Spleen (tissue), 7 donors: ENCODE measurements around the gene PXMP2.

Source experiments
- CTCF ChIP-seq, 11 experiments: fragments of 200-600 bp in 7 of 11; fragments of 450-650 bp in 4 of 11; sonication (generic) in 4 of 11; IDR thresholded peaks in 8 of 11; conservative IDR thresholded peaks in 3 of 11; 1 replicate in 7 of 11; 2 replicates in 4 of 11; pipeline versions ENCODE4 v1.4.0 to v1.8.0; 2016 to 2021; ENCODE audit warnings: antibody characterized with exemption in 11 of 11, inconsistent platforms in 4 of 11, mild to moderate bottlenecking in 1 of 11
- POLR2A ChIP-seq, 3 donors: fragments of 450-650 bp; IDR thresholded peaks; one replicate each; pipeline ENCODE4 v1.5.1; 2017; ENCODE audit warnings: antibody characterized with exemption in 3 of 3, mild to moderate bottlenecking in 1 of 3
- POLR2AphosphoS5 ChIP-seq, 3 donors: sonication (generic); formaldehyde crosslinking; IDR thresholded peaks; one replicate each; pipeline ENCODE4 v1.5.1; 2017; ENCODE audit warnings: antibody characterized with exemption in 3 of 3
- donor health status: DM: no; HTN: no; CAD: no; lungs with moderate emphysema.
- donor health status: DM: no; HTN: no; CAD: no.
- donor health status: DM: no; HTN: no; CAD: no.

DNA sequence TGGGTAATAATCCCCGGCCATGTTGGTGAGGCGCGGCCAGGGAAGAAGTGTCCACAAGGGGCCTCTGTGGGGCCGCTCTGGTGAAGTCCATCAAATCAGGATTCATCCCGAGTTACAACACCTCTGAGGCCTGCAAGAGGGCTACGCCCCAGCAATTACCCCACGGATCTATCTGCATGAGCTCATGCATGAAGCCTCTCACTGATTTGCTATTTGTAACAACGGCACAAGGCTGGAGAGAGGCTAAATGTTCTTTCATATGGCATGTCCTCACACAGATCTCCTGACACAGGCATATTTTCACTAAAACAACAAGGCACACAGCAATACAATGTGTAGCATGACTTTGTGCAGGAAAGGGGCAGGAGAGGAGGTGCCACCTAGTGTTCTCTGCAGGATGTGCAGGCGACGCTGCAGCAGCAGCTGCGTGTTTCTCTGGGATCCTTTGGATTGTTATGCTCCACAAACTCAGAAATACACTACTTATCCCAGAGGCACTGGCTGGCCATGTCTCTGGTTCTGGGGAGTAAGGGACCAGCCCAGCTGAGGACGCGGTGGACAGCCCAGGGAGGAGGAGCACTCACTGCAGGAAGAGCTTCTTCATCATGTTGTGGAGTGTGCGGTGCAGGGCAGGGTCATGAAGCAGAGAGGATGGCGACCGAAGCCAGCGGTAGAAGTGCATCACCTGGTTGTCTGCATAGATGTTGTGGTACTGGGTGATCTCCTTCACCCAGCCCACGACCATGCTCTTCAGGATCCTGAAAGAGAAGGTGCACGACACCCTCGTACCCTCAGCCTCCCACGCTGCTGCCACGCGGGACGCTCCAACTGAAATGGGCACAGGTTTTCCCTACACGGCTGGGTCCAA, 48.6 kb upstream of the PXMP2 start:
- no peak for TF ChIP-seq POLR2AphosphoS5 (IDR thresholded peaks at IDR 0.05)
- no peak for TF ChIP-seq POLR2A (IDR thresholded peaks at IDR 0.05)
- peak in 9 of 11 experiments; percentile 33 to 84 (median 64) for TF ChIP-seq CTCF (IDR thresholded peaks at IDR 0.05 in 8 of 11, conservative IDR thresholded peaks at IDR 0.05 in 3 of 11)
